Stimulated activated CD4-positive, alpha-beta T cell treated with anti-CD3 and anti-CD28 coated beads, Interleukin-15, amount 100 ng/mL, for 48 hours (primary cell): Measurements from ENCODE around the gene CPN2.

Experiments used
- DNase-seq, 2 donors: peaks; one replicate each; pipeline ENCODE4 v3.0.0-alpha.2; 2020; ENCODE audit warnings: low read depth in 2 of 2

The CPN2 gene

GRCh38 chr3:194313560-194314387, 37.4 kb downstream of the CPN2 start:
- DNase-seq, result no peak

GRCh38 chr3:194312743-194313281, 38.3 kb downstream of the CPN2 start:
- DNase-seq, result no peak

GRCh38 chr3:194312186-194312742, 38.9 kb downstream of the CPN2 start:
- DNase-seq, result no peak

GRCh38 chr3:194311000-194311399, 40.1 kb downstream of the CPN2 start:
- DNase-seq, result no peak

- no peak for DNase-seq
Measured at GRCh38 chr3:194310060-194310835, 40.9 kb downstream of the CPN2 start.

GRCh38 chr3:194308601-194309449, 42.3 kb downstream of the CPN2 start:
- DNase-seq, result no peak

GRCh38 chr3:194307849-194308248, 43.3 kb downstream of the CPN2 start:
- DNase-seq, result no peak

GRCh38 chr3:194306771-194307640, 44.1 kb downstream of the CPN2 start:
- DNase-seq, result peak in 1 of 2 donors; percentile 27

- DNase-seq, result no peak
Measured at GRCh38 chr3:194306109-194306686, 44.9 kb downstream of the CPN2 start.

- DNase-seq, result no peak
Measured at GRCh38 chr3:194305356-194306108, 45.6 kb downstream of the CPN2 start.

- DNase-seq, result no peak
Measured at GRCh38 chr3:194304186-194304917, 46.8 kb downstream of the CPN2 start.

- no peak for DNase-seq
Measured at GRCh38 chr3:194303749-194304148, 47.4 kb downstream of the CPN2 start.

GRCh38 chr3:194301730-194302129, 49.4 kb downstream of the CPN2 start:
- no peak for DNase-seq

- no peak for DNase-seq
Measured at GRCh38 chr3:194300936-194301335, 50.2 kb downstream of the CPN2 start.

GRCh38 chr3:194300382-194300758, 50.8 kb downstream of the CPN2 start:
- DNase-seq, result no peak

GRCh38 chr3:194298331-194299227, 52.5 kb downstream of the CPN2 start:
- DNase-seq, result no peak

GRCh38 chr3:194296454-194297263, 54.5 kb downstream of the CPN2 start:
- DNase-seq, result no peak
